Omental fat pad (tissue), 4 donors: Measurements from ENCODE around the gene NKAIN2. TPM values are rescaled to one million over a fixed set of nuclear protein-coding genes. Genes with fewer than 3 reads are reported as not detected.
"Not testable (repeated sequence)": the region's sequence is repeated elsewhere in the genome, so short reads cannot be mapped to it uniquely, and the experiment has no call there.

ENCODE experiments used
- ATAC-seq: fragments of 150-250 bp; one replicate; pipeline ENCODE4 v1.9.1; 2016; ENCODE audit warnings: mild to moderate bottlenecking, moderate library complexity; ENCODE audit not compliant: low FRiP score
- DNase-seq: peaks from one replicate; pipeline ENCODE4 v3.0.0-alpha.2; 2019; ENCODE audit warnings: low spot score
- total RNA-seq, 4 donors: library from RNA; depleted of rRNA; stranded (reverse); fragments of >200 nt; gene quantifications; one replicate each; pipeline ENCODE4 v1.1.0, GENCODE V29; 2016
- TF ChIP-seq, protein P1 (sequence below), 3 donors: fragments of 450-650 bp; IDR thresholded peaks; one replicate each; pipeline ENCODE4 v1.5.1; 2016 to 2017; ENCODE audit warnings: antibody characterized with exemption in 3 of 3, mild to moderate bottlenecking in 3 of 3, moderate library complexity in 2 of 3

Gene NKAIN2
- total RNA-seq, 4 donors from 2014 or later, result not detected

DNA sequence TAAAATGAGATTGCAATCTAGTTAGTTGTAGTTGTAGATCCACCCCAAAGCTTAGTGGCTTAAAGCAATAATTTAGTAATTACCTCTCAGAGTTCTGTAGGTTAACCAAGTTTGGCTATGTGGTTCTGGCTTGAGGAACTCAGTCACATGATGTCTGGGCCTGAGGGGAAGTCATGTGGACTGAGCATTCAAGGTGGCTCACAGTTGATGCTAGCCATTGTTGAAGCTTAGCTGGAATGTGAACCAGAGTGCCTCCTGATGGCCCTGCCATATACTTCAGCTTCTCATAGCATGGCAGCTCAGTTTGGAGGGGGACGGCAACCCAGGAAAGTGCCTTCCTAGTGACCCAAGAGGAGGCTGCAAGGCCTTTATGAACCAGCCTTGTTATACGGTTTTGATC lies 895.4 kb downstream of the NKAIN2 start:
- TF ChIP-seq, protein P1, sequence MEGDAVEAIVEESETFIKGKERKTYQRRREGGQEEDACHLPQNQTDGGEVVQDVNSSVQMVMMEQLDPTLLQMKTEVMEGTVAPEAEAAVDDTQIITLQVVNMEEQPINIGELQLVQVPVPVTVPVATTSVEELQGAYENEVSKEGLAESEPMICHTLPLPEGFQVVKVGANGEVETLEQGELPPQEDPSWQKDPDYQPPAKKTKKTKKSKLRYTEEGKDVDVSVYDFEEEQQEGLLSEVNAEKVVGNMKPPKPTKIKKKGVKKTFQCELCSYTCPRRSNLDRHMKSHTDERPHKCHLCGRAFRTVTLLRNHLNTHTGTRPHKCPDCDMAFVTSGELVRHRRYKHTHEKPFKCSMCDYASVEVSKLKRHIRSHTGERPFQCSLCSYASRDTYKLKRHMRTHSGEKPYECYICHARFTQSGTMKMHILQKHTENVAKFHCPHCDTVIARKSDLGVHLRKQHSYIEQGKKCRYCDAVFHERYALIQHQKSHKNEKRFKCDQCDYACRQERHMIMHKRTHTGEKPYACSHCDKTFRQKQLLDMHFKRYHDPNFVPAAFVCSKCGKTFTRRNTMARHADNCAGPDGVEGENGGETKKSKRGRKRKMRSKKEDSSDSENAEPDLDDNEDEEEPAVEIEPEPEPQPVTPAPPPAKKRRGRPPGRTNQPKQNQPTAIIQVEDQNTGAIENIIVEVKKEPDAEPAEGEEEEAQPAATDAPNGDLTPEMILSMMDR (IDR thresholded peaks at IDR 0.05), result no peak
- DNase-seq (no peak), ATAC-seq (no peak)

DNA sequence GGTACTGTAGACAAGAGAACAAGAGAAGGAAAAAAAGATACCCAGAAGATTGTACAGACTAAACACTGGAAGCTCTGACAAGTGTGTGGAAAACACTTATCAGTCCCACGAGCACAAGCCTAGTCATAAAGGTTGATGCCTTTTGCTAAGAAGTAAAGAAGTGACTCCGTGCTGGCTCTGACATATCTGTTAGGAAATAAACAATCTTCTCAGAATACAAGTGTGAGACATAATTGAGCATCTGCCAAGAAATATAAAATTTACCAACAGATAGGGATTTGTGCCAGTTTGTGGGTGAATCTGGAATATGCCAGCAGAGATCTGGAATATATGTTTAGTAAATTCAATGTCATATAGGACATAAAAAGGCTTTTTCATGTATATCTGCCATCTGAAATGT lies 899.9 kb downstream of the NKAIN2 start:
- TF ChIP-seq, protein P1 (IDR thresholded peaks at IDR 0.05), result no peak
- ATAC-seq (no peak), DNase-seq (no peak)

DNA sequence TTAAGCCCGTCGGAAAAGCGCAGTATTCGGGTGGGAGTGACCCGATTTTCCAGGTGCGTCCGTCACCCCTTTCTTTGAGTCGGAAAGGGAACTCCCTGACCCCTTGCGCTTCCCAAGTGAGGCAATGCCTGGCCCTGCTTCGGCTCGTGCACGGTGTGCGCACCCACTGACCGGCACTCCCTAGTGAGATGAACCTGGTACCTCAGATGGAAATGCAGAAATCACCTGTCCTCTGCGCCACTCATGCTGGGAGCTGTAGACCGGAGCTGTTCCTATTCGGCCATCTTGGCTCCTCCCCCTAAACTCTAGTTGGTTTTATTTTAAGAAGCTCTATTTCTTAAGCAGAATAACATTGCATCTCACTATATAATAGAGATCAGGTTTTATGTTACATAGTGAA lies 908.9 kb downstream of the NKAIN2 start:
- DNase-seq, ATAC-seq: not testable (repeated sequence)

DNA sequence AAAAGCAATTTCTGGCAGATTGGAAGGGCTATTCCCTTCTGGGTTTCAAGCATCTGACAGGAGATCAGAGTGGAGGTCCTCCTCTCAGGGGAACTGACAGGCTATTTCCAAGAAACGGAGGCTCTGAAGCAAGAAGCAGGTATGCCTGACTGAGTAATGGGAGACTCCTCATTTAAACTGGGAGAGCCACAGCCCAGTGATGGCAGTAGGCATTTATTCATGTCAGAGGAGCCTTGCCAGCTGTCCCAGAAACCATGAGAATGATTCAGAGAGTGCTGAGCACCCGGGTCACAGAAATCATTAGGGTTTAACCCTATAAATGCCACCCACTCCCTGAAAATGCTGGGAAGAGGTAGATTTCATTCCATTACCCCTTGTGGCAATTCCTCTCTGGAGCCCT lies 911.1 kb downstream of the NKAIN2 start:
- DNase-seq (no peak), ATAC-seq (no peak)
- TF ChIP-seq, protein P1 (IDR thresholded peaks at IDR 0.05), result no peak

DNA sequence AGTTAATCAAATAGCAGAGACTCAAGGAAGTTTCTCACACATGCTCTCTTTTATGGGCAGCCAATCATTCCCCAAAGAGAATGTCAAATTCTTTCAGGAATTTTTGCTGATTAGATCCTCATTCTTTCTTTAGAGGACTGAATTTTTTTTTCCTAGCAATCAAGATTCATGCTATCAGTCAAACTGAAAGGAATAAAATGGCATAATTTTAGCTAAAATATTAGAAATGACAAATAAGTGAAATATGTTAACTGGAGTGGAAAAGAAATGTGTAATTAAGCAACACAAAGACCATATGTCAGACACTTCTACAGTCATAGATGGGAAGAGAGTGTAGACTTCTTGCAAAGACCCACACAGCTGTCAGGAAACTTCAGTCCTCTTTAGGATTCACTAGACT lies 916.2 kb downstream of the NKAIN2 start:
- DNase-seq, result no peak
- TF ChIP-seq, protein P1 (IDR thresholded peaks at IDR 0.05), result no peak
- ATAC-seq, result no peak

DNA sequence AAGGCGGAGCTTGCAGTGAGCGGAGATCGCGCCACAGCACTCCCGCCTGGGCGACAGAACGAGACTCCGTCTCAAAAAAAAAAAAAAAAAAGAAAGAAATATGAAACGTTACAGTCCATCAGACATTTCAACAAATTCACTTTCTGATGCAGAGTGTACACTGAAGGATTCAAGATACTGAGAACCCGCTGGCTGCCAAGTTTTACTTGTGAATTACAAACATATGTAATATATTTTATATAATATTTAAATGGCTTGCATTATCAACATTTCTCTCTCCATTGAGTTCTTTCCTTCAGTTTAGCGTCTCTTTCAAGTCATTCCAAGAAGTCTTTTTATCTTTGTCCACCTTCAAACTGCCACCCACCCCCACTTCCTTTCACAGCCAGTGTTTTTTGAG lies 917.7 kb downstream of the NKAIN2 start:
- DNase-seq (no peak), ATAC-seq (no peak)
- TF ChIP-seq, protein P1 (IDR thresholded peaks at IDR 0.05), result no peak

DNA sequence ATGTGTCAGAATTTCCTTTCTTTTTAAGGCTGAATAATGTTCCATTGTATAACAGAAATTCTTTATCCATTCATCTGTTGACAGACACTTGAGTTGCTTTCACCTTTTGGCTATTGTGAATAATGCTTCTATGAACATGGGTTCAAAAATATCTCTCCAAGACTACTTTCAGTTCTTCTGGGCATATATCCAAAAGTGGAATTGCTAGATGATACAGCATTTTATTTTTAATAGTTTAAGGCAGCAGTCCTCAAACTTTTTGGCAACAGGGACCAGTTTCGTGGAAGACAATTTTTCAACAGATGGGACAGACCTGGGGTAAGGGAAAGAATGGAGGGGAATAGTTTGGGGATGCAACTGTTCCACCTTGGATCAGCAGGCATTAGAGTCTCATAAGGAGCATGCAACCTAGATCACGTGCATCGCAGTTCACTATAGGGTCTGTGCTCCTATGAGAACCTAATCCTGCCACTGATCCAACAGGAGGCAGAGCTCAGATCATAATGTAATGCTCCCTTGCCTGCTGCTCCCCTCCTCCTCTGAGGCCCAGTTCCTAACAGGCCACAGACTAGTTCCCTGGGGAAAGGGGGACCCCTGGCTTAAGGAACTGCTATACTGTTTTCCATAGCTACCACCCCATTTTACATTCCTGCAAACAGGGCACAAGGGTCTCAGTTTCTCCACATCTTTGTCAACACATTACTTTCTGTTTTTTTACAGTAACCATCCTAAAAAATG lies 918.6 kb downstream of the NKAIN2 start:
- ATAC-seq, result no peak
- TF ChIP-seq, protein P1 (IDR thresholded peaks at IDR 0.05), result no peak
- DNase-seq, result no peak
